ENCODE measurements around the gene SSBP1. TPM values are rescaled to one million over a fixed set of nuclear protein-coding genes. Genes with fewer than 3 reads are reported as not detected.

The SSBP1 gene
- total and polyA plus RNA-seq, 2 of the 4 experiments (the other 2 are of a cell fraction) = 158 to 204 TPM

DNA sequence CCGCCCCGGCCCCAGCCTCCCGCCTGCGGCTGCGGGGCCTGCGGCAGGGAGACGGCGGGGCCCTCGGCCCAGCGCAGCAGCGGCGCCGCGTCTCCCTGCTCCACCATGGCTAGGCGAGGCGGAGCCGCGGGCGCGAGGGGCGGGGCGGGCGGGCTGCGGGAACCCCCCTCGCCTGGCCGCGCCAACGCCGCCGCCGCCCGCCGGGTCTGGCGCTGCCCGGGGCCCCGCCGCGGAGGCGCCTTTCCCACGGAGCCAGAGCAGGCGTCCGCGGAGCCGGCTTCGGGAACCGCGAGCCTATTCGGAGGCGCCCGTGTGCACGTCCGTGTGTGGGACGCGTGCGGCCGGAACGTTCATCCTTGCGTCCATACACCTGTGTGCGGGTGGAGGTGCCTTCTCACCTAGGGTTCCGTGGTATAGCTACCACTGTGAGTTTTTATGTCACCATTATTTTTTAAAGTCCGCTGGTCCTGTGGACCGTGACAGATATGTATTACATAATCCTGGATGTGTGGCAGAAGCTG is 36.1 kb upstream of the SSBP1 start, which contains the start of gene DENND11:
Gene DENND11 (minus strand): TSS at position 120 of the 521 bp plus-strand sequence. CDS start 13 bp downstream, at position 107.
- H3K4me3 ChIP-seq (ENCODE audit: insufficient read depth, low read depth, low read length) = peak within 1 kb of the TSS; percentile 88
- no peak for TF ChIP-seq RCOR1 (IDR thresholded peaks at IDR 0.05; ENCODE audit: insufficient replicate concordance, low read length)
- TF ChIP-seq MXI1 (IDR thresholded peaks at IDR 0.05; ENCODE audit: borderline replicate concordance, low read depth, low read length) = no peak
- TF ChIP-seq SMC3 (IDR thresholded peaks at IDR 0.05; ENCODE audit: low read depth, low read length) = no peak
- no peak for TF ChIP-seq MAFK (IDR thresholded peaks at IDR 0.05; ENCODE audit: low read depth, low read length)
- no peak for TF ChIP-seq CHD1 (IDR thresholded peaks at IDR 0.05; ENCODE audit: low read depth, low read length)
- no peak for TF ChIP-seq RFX5 (IDR thresholded peaks at IDR 0.05; ENCODE audit: low read depth, low read length)
- TF ChIP-seq FOS (IDR thresholded peaks at IDR 0.05; ENCODE audit: low read depth, low read length) = no peak
- no peaks in the 10 kb centered on the region for H3K9me1 ChIP-seq (ENCODE audit: insufficient read depth, low read length)
- H4K5ac ChIP-seq (ENCODE audit: low read depth, low read length) = no peak within 1 kb of the TSS
- in situ Hi-C loops (cut with MboI; ENCODE audit: low sequenced_read_pairs) = no loop called here
- peak; percentile 88 for ATAC-seq (ENCODE audit: low read depth)
- no peak within 1 kb of the TSS; the same call in 2 of the 3 replicates for H2BK15ac ChIP-seq (ENCODE audit: low read depth, low read length)
- peaks cover 6 to 8% of the 10 kb centered on the region in 2 experiments; a peak in 2 of 4 replicates for H3K79me1 ChIP-seq (ENCODE audit: low read depth in 1 of 2, low read length in 2 of 2)
- ChIA-PET POLR2A (ENCODE audit: unreplicated experiment) (no interaction called here), CTCF (interaction anchor here (0.7 kb wide), 1 partner anchor 47 kb away, joined by 3 read pairs; no protein-coding TSS in a partner anchor)
- intact Hi-C loops (cut with micrococcal nuclease) = loop anchor here (2.0 kb wide), 1 partner anchor 37 kb away; the partner anchor contains the start of gene SSBP1
- peak within 1 kb of the TSS; percentile 33 for H2AK9ac ChIP-seq (replicated peaks; ENCODE audit: low read depth, low read length, poor library complexity)
- H2BK120ac ChIP-seq (ENCODE audit: low read depth, low read length) = no peak within 1 kb of the TSS
- no peak within 1 kb of the TSS for H2BK20ac ChIP-seq (ENCODE audit: low read depth, low read length)
- H3K4me1 ChIP-seq (ENCODE audit: control insufficient read depth, insufficient read depth, low read length) = peaks cover 1% of the 10 kb centered on the region; the same call in 1 of the 2 replicates
- 0% methylated on average over 24 of the region's 62 CpGs; no CpG with 5 or more reads in 1 of the 2 experiments for WGBS, 2 experiments (ENCODE audit: extremely low coverage in 2 of 2, insufficient read length in 1 of 2)
- dilution Hi-C loops (cut with HindIII; ENCODE audit: low sequenced_read_pairs, unreplicated experiment) = no loop called here
- peak within 1 kb of the TSS; percentile 33; the same call in 1 of the 2 replicates for H3K23ac ChIP-seq (ENCODE audit: low read depth, low read length)
- no peak within 1 kb of the TSS for H2BK5ac ChIP-seq (ENCODE audit: low read depth, low read length, poor library complexity, severe bottlenecking)
- peaks cover 3% of the 10 kb centered on the region; the same call in 1 of the 2 replicates for H3K27me3 ChIP-seq (ENCODE audit: control insufficient read depth, insufficient read depth, low read length)
- H2AK5ac ChIP-seq (ENCODE audit: low read depth, low read length) = no peak within 1 kb of the TSS
- DNase-seq = peak; percentile 11
- H3K9ac ChIP-seq (ENCODE audit: low read depth, low read length) = peak within 1 kb of the TSS; percentile 64
- no peak within 1 kb of the TSS for H3K56ac ChIP-seq (ENCODE audit: extremely low read depth, insufficient read depth, low read length)
- peak within 1 kb of the TSS in 1 of 2 experiments; percentile 15; a peak in 1 of 4 replicates for H4K8ac ChIP-seq (ENCODE audit: low read depth in 2 of 2, low read length in 2 of 2)
- no peak within 1 kb of the TSS for H3K14ac ChIP-seq (replicated peaks; ENCODE audit: low read depth, low read length)
- H3K4me2 ChIP-seq (ENCODE audit: low read depth, low read length) = peak within 1 kb of the TSS; percentile 89
- H3K4ac ChIP-seq (ENCODE audit: low read depth, low read length) = no peak within 1 kb of the TSS
- no peak within 1 kb of the TSS for H3K18ac ChIP-seq (ENCODE audit: low read depth, low read length)
- H2AFZ ChIP-seq (replicated peaks; ENCODE audit: low read length, poor library complexity) = peak within 1 kb of the TSS; percentile 94
- no peak within 1 kb of the TSS for H4K91ac ChIP-seq (ENCODE audit: insufficient read depth, low read depth, low read length)
- BruUV-seq (replicated peaks) = no TSS peak
- H3K27ac ChIP-seq (ENCODE audit: insufficient read depth, low read length) = peak within 1 kb of the TSS; percentile 37; the same call in 1 of the 2 replicates
- H3K36me3 ChIP-seq (ENCODE audit: control insufficient read depth, insufficient read depth, low read length) = no peaks in the 10 kb centered on the region
- no peaks in the 10 kb centered on the region; the same call in 1 of the 2 replicates for H4K20me1 ChIP-seq (ENCODE audit: insufficient read depth, low read length)
- H3K9me3 ChIP-seq (ENCODE audit: control insufficient read depth, insufficient read depth, low read length) = no peaks in the 10 kb centered on the region
